NB4 (cell line): ENCODE measurements around the gene PUDP.

ENCODE experiments used
- DNase-seq: peaks from one replicate; pipeline ENCODE4 v3.0.0; 2010; ENCODE audit warnings: low read depth
- H3K4me3 ChIP-seq: one replicate; pipeline ENCODE4 v1.5.1; 2011; ENCODE audit warnings: mild to moderate bottlenecking, low read depth, low read length, moderate library complexity
- CTCF ChIP-seq: IDR thresholded peaks from one replicate; pipeline ENCODE4 v1.5.1; 2012; ENCODE audit warnings: low read depth, low read length
- MAX ChIP-seq: IDR thresholded peaks from 2 replicates; pipeline ENCODE4 v1.6.1; 2011; ENCODE audit warnings: low read depth, low read length
- MYC ChIP-seq: IDR thresholded peaks from 2 replicates; pipeline ENCODE4 v1.6.1; 2011; ENCODE audit warnings: low read depth, low read length
- POLR2A ChIP-seq: IDR thresholded peaks from 2 replicates; pipeline ENCODE4 v1.6.1; 2011; ENCODE audit warnings: mild to moderate bottlenecking; ENCODE audit not compliant: insufficient read length; ENCODE audit errors: extremely low read depth

The PUDP gene

GRCh38 chrX:7060444-7060843 lies 87.5 kb downstream of the PUDP start:
- TF ChIP-seq CTCF (no peak), MAX (no peak), POLR2A (no peak), MYC (no peak)
- no peak for DNase-seq
- H3K4me3 ChIP-seq: no peak overlapping the region

DNA sequence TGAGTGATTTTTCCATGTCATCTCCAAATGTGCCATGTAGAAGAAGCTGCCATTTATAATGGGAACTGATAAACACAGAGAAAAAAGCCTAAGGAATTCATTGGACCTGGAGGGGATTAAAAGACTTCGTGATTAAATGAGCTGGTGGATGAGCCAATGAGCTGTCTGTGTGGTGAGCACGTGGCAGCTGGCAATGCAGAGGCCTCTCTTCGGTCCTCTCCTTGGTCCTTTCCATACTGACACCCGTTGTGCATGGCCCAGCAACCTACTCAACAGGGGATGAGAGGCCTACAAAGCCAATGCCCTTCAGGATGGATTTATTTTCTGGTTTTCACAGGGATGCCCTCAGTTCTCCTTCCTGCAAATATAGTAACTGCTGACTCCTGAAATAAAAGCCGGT lies 88.1 kb downstream of the PUDP start:
- TF ChIP-seq MAX: no peak
- no peak for TF ChIP-seq MYC
- TF ChIP-seq CTCF: no peak
- no peak for TF ChIP-seq POLR2A
- no peak for DNase-seq
- no peak overlapping the region for H3K4me3 ChIP-seq

- no peak overlapping the region for H3K4me3 ChIP-seq
- no peak for DNase-seq
- TF ChIP-seq CTCF (no peak), POLR2A (no peak), MYC (no peak), MAX (no peak)
Measured at GRCh38 chrX:7059214-7059838, 88.6 kb downstream of the PUDP start.

DNA sequence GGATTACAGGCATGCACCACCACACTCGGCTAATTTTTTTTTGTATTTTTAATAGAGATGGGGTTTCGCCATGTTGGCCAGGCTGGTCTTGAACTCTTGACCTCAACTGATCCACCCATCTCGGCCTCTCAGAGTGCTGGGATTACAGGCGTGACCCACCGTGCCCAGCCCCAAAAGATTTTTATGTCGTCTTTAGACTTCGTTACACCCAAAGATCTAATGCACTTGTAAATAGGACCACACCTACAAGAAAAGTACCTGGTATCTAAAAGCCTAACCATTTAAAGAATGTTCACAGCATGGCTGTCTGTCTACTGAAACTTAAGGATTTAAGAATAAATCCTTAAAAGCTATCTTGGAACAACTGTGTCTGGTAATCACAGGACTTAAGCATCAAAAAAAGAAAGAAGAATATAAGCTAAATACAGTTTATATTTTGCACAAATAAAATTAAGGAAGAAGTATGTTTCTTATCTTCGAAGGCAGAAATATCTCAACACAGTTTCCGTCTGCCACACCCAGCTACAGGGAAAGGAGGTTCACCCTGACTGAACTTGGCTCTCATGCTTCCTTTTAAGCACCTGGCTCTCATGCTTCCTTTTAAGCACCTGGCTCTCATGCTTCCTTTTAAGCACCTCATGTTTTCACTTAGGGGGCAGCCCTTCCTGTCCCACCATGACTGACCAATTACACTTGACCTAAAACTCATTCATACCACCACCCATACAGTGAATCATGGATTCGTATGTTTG lies 92.4 kb downstream of the PUDP start:
- no peak for TF ChIP-seq MYC
- no peak for TF ChIP-seq POLR2A
- TF ChIP-seq MAX: no peak
- no peak for TF ChIP-seq CTCF
- DNase-seq: no peak
- H3K4me3 ChIP-seq: no peak overlapping the region

DNA sequence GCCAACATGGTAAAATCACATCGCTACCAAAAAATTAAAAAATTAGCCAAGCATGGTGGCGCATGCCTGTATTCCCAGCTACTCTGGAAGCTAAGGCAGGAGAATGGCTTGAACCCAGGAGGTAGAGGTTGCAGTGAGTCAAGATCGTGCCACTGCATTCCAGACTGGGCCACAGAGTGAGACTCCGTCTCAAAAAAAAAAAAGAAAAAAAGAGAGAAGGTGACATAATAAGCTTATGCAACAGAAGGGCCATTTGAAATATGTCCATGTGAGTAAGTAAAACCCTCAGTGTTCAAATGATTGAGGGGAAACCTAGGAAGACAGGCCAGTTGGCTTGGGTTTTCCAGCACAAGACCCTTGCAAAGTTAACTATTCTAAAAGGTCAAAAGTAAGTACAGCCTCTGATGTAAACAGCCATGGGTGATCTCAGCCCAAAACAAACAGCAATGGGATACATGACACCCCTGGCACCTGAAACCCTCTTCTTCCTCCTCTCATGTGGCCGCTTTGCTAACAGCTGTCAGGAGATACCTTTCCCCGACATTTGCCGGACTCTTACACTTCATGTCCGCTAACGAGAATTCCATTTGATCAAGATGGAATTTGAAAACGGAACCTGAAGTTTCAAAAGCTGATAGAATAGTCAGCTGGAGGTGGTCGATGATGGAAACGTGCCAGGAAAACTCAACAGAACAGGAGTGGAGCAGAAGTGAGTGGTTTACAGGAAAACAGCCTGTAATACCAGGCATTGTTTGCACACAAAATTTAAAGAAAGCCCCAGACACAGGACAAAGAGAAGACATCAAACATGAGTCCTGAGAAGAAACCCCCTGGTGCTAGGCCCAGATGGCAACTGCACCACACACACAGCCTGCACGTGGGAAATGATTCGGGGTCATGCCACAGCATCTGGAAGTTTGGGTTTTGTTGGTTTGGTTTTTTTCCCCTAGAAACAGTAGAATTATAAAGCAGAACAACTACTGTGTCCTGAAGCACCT lies 93.4 kb downstream of the PUDP start:
- no peak for TF ChIP-seq CTCF
- no peak for TF ChIP-seq POLR2A
- no peak for TF ChIP-seq MYC
- TF ChIP-seq MAX: no peak
- H3K4me3 ChIP-seq: no peak overlapping the region
- no peak for DNase-seq
